GM19099 (cell line): ENCODE data around the gene EEF1AKMT3.

Source experiments
- POLR2A ChIP-seq: IDR thresholded peaks from 3 replicates; pipeline ENCODE4 v1.6.1; 2011; ENCODE audit warnings: low read depth; ENCODE audit not compliant: insufficient read length; ENCODE audit errors: extremely low read depth

Gene EEF1AKMT3

GRCh38 chr12:57772429-57773322 lies at the start of gene EEF1AKMT3:
Gene EEF1AKMT3 (plus strand): TSS chr12:57772614. CDS start chr12:57772725, 111 bp downstream.
- TF ChIP-seq POLR2A = no peak

GRCh38 chr12:57722716-57723629 lies 49.4 kb upstream of the EEF1AKMT3 start:
- TF ChIP-seq POLR2A = no peak

GRCh38 chr12:57723630-57723962 lies 48.8 kb upstream of the EEF1AKMT3 start:
- no peak for TF ChIP-seq POLR2A

DNA sequence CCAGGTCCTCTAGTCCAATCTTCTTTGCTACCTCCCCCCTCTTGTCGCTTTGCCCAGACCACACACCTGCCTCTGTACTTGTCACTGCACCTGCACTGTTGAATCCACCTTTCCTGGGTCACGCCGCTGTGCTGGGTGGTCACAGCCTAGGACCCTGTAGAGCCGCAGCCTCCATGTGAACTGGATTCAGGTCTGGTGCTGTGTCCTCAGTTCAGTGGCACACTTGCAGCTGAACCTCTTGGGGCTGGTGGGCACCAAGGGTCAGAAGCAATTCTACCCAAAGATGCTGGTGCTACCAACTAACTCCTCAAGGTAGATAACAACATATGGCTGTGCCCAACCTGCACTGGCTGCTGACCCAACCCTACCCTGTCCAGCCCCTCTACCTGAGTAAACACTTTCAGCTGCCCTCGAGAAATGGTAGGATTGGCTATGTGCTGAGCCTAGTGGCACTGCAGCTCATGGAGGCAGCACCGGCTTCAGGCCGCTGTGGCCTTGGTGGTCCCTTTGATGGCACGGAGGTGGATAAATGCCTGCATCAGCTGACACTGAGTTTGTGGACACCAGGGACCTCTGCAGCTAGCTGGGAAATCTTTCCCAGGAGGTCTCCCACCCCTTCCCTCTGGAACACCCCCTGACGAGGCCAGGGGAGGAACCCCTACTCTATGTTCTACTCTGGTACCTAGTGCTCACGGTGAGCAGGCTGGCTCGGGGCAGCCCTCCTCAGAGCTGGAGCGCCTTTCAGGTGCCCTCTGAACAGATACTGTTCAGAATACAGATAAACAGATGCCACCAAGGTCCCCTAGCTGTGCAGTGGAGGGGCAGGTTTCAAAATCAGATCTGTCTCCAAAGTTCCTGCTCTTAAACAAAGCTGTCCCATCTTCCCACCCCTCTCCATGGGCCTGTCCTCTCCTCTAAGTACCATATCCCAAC lies 48.1 kb upstream of the EEF1AKMT3 start:
- TF ChIP-seq POLR2A = no peak

DNA sequence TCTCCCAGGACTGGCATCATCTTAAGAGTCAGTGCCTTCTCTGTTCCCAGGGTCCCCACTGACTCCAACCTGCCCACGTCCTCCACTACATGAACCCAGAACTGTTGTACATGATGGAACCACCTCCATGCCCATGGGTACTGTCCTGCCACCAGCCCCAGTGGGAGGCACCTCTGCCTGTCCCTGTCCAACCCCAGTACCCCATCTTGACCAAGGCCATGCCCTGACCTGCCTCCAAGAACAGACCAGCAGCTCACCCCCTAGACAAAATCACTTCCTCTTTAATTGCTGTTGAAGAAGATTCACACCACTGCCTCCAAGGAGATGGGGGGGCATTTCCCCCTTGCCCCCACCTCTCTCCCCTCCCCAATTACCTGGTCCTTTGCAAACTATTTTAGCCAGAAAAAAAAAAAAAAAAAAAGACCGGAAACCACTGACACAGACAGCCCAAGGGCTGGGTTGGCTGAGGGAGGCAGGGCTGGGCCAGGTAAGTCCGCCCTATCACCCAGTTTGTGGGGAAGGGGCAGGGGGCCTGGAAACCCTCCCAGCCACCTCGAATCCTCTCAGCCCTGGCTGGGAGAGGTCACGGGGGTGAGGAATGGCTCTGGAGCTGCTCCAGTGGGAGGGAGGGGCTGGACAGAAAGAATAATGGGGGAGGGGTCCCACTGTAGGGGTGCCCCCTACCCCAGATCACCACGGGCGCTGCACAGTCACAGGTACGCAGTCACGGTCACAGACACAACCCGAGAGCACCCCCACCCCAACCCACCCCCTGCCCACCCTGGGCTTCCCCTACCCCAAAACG lies 47.3 kb upstream of the EEF1AKMT3 start:
- no peak for TF ChIP-seq POLR2A

- no peak for TF ChIP-seq POLR2A
Measured at GRCh38 chr12:57725851-57726150, 46.6 kb upstream of the EEF1AKMT3 start.

DNA sequence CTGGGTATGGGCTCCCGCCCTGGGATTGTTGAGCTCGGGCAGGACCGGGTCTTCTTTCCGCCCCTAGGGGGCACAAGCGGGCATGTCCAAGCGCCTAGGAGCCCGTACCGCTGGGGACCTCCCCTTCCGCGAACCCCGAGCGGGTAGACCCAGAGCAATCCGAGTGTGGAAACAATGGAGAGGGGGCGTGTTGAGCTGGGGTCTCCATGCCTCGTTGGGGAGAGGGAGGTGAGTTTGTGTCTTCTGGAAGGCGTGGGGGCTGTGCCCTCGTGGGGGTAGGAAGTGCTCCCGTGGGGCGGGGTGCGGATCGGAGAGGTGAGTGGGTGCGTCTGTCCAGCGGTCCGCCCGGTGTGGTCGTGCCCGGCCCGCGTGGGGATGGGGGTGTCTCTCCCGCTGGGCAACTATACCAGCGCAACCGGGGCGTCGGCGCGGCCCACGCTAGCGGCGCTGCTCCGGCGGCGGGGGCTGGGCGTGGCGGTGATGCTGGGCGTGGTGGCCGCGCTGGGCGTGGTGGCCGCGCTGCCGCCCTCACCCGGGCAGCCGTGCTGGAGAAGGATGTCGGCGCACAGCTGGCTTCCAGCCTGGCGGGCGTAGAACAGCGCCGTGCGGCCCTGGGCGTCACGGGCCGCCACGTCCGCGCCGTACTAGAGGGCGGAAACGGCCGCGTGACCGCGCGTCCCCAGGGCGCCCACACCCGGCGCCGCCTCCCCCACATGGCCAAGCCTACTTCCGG lies 46.1 kb upstream of the EEF1AKMT3 start:
- no peak for TF ChIP-seq POLR2A

GRCh38 chr12:57726884-57727757 lies 45.3 kb upstream of the EEF1AKMT3 start:
- no peak for TF ChIP-seq POLR2A

DNA sequence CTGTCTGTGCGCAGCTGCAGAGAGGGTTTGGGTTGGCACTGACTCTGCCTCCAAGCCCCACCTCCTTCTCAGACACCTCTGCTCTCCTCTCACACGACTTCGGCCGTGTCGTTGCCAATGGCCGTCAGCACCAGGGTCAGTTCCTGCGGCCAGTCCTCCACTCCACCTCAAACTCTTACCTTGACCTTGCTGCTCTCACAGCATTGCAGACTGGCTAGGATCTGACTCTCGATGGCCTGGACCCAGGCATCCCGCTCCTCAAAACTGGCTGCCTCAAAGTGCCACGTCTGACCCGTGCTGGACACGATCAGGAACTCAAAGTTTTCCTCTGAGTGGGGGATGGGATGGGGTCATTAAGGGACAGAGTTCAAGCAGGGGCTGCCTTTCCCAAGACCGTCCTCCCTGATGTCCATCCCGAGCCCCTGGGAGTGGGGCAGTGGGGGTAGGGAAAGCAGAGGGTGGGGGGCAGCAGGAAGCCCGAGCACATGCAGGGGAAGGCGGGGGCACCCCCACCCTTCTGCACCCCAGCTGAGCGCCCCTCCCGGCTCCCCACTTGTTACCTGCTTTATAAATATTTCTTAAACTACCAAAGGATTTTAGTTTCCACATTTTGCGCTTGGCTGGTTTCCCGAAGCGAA lies 44.5 kb upstream of the EEF1AKMT3 start:
- TF ChIP-seq POLR2A = no peak

DNA sequence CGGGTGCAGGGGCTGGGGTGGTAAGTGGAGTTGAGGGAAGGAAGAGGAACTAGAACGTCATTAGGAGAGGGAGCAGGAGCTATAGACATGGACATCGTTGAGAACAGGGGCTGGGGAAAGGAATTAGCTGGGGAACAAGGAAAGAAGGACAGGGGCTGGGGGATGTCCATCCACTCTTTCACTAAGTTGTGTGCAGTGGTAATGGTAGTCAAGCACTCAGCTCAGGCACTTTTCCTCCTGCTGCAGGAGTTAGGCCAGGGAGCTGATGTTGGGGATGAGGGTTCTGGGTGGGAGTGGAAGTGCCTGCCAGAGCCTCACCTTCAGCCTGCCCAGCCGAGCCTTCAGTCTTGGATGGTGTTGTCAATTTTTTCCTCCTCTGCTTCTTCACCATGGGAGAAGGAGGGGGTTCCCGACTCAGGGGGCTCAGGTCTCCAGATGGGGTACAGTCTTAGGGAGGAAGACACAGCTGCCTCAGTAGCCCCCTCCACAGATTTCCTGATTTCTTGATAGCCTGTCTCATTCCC lies 43.0 kb upstream of the EEF1AKMT3 start:
- TF ChIP-seq POLR2A = no peak

DNA sequence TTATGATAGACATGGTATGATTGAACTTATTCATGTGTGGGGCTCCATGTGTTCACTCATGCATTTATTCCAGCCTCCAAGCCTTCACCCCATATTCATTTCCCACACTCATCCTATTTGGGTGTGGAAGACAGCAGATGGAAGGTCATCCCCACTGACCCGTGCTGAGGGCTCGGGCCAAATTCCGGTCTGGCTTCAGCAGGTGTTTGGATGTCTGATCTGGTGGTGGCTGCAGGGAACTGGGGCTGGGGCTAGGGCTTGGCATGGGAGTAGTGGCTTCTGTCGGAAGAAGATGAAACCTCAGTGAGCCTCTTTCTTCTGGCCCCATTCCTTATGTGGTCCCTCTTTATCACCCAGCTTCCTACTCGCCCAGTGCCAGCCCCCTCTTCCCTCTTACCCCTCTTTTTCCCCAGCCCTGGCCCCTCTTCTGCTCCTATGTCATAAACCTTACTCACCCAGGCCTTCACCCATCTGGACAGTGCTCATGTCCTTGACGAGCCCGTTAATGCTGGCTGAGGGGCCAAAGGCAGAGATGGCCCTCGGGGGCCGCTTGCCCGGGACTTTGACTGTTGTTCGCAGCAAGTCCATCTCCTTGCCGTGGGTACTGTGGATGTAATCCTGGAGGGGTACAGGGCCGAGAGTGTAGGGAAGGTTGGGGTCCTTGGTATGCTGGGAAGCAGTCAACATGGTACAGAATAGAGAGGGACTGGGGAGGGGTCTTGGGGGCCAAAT lies 41.9 kb upstream of the EEF1AKMT3 start:
- no peak for TF ChIP-seq POLR2A
